AG09319 (cell line): ENCODE data around the gene NCSTN.

ENCODE experiments used
- DNase-seq: peaks from one replicate; pipeline ENCODE4 v3.0.0-alpha.2; 2010; ENCODE audit warnings: low read depth; ENCODE audit errors: extremely low read depth
- TF ChIP-seq, protein P1 (sequence below): IDR thresholded peaks from 2 replicates; pipeline ENCODE4 v1.5.1; 2011; ENCODE audit warnings: low read depth, mild to moderate bottlenecking, inconsistent platforms, low read length, moderate library complexity

Gene NCSTN

DNA sequence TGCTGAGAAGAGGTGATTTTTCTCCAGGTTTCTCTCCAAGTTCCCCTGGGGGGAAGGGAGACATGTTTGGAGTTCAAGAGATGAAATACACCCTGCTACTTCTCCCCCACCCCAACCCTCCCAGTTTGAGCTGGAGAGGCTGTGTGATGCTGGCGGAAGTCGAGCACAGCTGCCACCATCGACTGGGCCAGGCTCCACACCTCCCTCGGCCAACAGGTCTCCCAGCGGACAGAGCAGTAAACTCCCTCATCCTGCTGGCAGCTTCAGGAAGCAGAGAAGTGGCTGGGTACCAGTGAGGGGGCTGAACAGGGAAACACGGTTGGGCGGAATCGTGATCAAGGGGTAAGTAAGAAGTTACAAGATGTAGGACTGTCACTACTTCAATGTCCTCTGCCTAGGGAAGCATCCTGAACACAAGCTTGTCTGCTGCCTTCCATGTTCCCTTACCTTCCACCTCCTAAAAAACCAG is 17.1 kb downstream of the NCSTN start:
- TF ChIP-seq, protein P1, sequence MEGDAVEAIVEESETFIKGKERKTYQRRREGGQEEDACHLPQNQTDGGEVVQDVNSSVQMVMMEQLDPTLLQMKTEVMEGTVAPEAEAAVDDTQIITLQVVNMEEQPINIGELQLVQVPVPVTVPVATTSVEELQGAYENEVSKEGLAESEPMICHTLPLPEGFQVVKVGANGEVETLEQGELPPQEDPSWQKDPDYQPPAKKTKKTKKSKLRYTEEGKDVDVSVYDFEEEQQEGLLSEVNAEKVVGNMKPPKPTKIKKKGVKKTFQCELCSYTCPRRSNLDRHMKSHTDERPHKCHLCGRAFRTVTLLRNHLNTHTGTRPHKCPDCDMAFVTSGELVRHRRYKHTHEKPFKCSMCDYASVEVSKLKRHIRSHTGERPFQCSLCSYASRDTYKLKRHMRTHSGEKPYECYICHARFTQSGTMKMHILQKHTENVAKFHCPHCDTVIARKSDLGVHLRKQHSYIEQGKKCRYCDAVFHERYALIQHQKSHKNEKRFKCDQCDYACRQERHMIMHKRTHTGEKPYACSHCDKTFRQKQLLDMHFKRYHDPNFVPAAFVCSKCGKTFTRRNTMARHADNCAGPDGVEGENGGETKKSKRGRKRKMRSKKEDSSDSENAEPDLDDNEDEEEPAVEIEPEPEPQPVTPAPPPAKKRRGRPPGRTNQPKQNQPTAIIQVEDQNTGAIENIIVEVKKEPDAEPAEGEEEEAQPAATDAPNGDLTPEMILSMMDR, result no peak
- DNase-seq, result no peak

DNA sequence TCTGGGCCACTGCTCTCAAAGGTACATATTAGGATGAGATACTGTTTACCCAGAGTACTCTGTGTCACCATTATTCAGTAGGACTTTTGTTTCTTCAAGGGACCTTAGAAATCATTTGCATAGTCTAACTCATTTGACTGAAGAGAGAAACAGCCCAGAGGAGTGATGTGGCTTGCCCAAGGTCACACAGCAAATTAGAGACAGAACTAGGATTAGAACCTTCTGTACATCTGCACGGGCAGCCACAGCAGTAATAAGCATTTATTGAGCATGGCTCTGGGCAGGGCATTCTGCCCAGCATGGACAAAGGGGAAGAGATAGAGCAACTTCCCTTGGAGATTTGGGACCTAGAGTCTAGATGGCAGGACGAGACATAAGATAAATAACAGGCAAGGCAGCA is 18.0 kb downstream of the NCSTN start:
- TF ChIP-seq, protein P1, result no peak

DNA sequence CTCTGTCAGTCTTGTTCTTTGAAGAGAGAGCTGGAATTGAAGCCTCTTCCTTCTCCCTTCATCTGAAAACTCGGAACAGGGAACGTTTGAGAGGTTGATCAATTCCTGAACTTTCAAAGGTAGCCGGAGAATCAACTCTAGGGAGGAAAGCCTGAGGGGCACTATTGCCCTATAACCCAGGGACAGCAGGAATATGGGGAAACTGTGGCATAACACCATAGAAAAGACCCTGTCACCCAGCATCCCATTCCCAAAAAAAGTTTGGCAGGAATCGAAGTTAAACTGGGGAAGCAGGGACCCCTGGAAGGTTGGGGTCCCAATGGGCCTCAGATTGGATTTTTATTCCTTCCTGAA is 18.6 kb downstream of the NCSTN start:
- DNase-seq, result no peak
- TF ChIP-seq, protein P1, result no peak

More for the DNA sequence above, 18.0 kb downstream of the NCSTN start:
- DNase-seq, result no peak

GRCh38 chr1:160362168-160362957 is 19.2 kb downstream of the NCSTN start:
- TF ChIP-seq, protein P1, result no peak
- DNase-seq, result no peak

- DNase-seq, result no peak
- TF ChIP-seq, protein P1, result no peak
These were observed 19.8 kb downstream of the NCSTN start for GRCh38 chr1:160363010-160363409.

- TF ChIP-seq, protein P1, result no peak
- DNase-seq, result no peak
These were observed 21.0 kb downstream of the NCSTN start for GRCh38 chr1:160363951-160364735.

DNA sequence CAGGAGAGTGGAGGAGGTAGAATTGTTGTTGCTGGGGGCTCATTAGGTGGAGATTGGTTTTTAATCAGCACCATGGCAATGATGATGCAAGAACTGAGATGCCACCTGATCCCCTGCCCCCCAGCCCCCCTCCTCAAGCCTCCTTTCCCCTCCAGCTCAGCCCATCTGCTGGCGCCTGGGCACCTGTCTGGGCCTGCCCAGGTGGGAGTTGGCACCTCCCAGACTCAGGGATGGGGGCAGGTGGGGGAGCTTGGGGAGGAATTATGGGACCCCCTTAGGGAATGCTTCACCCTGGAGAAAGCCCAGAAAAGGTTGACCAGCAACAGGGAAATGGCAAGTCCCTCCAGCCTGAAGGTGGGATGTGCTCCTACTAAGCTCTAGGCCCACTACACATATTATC is 22.1 kb downstream of the NCSTN start:
- DNase-seq, result no peak
- TF ChIP-seq, protein P1, result no peak
